ENCODE data around the gene LCN6.

- TF ChIP-seq CTCF (IDR thresholded peaks at IDR 0.05) (no peak), POLR2A (IDR thresholded peaks at IDR 0.05) (no peak)
Measured at GRCh38 chr9:136740491-136740890, 7.8 kb downstream of the LCN6 start.

Data from testis (tissue), 2 donors.